DOHH2 (cell line): ENCODE measurements around the gene PPP1R26.

Experiments
- CTCF ChIP-seq: fragments of 200-600 bp; sonication (generic); IDR thresholded peaks from one replicate; pipeline ENCODE4 v1.5.1; 2014; ENCODE audit warnings: antibody characterized with exemption, mild to moderate bottlenecking, low read depth, low read length; ENCODE audit not compliant: poor library complexity, severe bottlenecking
- EZH2phosphoT487 ChIP-seq: fragments of 200-600 bp; sonication (generic); IDR thresholded peaks from 2 replicates; pipeline ENCODE4 v1.6.1; 2017; ENCODE audit warnings: borderline replicate concordance, mild to moderate bottlenecking, antibody characterized with exemption, low read length, moderate library complexity, mixed read lengths

- peak; percentile 71 for TF ChIP-seq CTCF
- no peak for TF ChIP-seq EZH2phosphoT487
Observed at GRCh38 chr9:135500525-135501260, 21.1 kb downstream of the PPP1R26 start, which contains the start of gene MRPS2.
